Liver (tissue), 9 donors: Measurements from ENCODE around the gene EPB41L4A. TPM values are rescaled to one million over a fixed set of nuclear protein-coding genes. Genes with fewer than 3 reads are reported as not detected.

Experiments used
- DNase-seq: peaks from one replicate; pipeline ENCODE4 v3.0.0-alpha.2; 2017; ENCODE audit warnings: low spot score
- H3K27ac ChIP-seq, 2 donors: one replicate each; pipeline ENCODE4 v1.7.0; 2013; ENCODE audit warnings: inconsistent platforms in 2 of 2, low read length in 2 of 2, control low read depth in 1 of 2, low read depth in 1 of 2, mild to moderate bottlenecking in 1 of 2
- H3K27me3 ChIP-seq, 4 donors: one replicate each; pipeline versions ENCODE4 v1.6.1 to v1.7.0; 2013; ENCODE audit warnings: low read length in 3 of 4, inconsistent platforms in 1 of 4, mild to moderate bottlenecking in 1 of 4, moderate library complexity in 1 of 4; ENCODE audit not compliant: control insufficient read depth in 4 of 4, insufficient read depth in 4 of 4
- H3K36me3 ChIP-seq, 4 donors: one replicate each; pipeline versions ENCODE4 v1.6.1 to v1.7.0; 2013; ENCODE audit warnings: low read length in 3 of 4, mild to moderate bottlenecking in 3 of 4, low read depth in 1 of 4, moderate library complexity in 1 of 4; ENCODE audit not compliant: control insufficient read depth in 4 of 4, insufficient read depth in 3 of 4
- H3K4me1 ChIP-seq, 4 donors: one replicate each; pipeline versions ENCODE4 v1.6.1 to v1.7.0; 2013; ENCODE audit warnings: low read length in 3 of 4, mild to moderate bottlenecking in 3 of 4, moderate library complexity in 1 of 4; ENCODE audit not compliant: control insufficient read depth in 4 of 4, insufficient read depth in 4 of 4
- H3K4me3 ChIP-seq, 3 donors: one replicate each; pipeline versions ENCODE4 v1.6.1 to v1.7.0; 2013; ENCODE audit warnings: low read length in 3 of 3, control low read depth in 1 of 3, low read depth in 1 of 3, mild to moderate bottlenecking in 1 of 3
- H3K9ac ChIP-seq, 2 donors: one replicate each; pipeline ENCODE4 v1.7.0; 2013; ENCODE audit warnings: low read length in 2 of 2, mild to moderate bottlenecking in 2 of 2, moderate library complexity in 2 of 2, control low read depth in 1 of 2, low read depth in 1 of 2
- H3K9me3 ChIP-seq, 4 donors: one replicate each; pipeline versions ENCODE4 v1.6.1 to v1.7.0; 2013; ENCODE audit warnings: low read length in 3 of 4; ENCODE audit not compliant: control insufficient read depth in 4 of 4
- ATF3 ChIP-seq: IDR thresholded peaks from 2 replicates; pipeline ENCODE4 v1.6.1; 2016; ENCODE audit warnings: antibody characterized with exemption
- CTCF ChIP-seq: fragments of 150-350 bp; IDR thresholded peaks from 2 replicates; pipeline ENCODE4 v1.5.1; 2017; ENCODE audit warnings: improper control_type of control experiment, low read depth, low read length; ENCODE audit not compliant: missing input control
- EGR1 ChIP-seq, 2 donors: IDR thresholded peaks; 2 replicates each; pipeline ENCODE4 v1.6.1; 2016 to 2018; ENCODE audit warnings: antibody characterized with exemption in 2 of 2, low read depth in 2 of 2
- FOXA1 ChIP-seq: IDR thresholded peaks from 2 replicates; pipeline ENCODE4 v1.6.1; 2016; ENCODE audit warnings: antibody characterized with exemption
- FOXA2 ChIP-seq: IDR thresholded peaks from 2 replicates; pipeline ENCODE4 v1.6.1; 2016; ENCODE audit warnings: antibody characterized with exemption
- GABPA ChIP-seq, 2 donors: IDR thresholded peaks in 1 of 2; conservative IDR thresholded peaks in 1 of 2; 2 replicates each; pipeline ENCODE4 v1.6.1; 2016; ENCODE audit warnings: antibody characterized with exemption in 2 of 2, mild to moderate bottlenecking in 1 of 2, moderate library complexity in 1 of 2
- HNF4A ChIP-seq, 2 donors: conservative IDR thresholded peaks; 2 replicates each; pipeline ENCODE4 v1.6.1; 2016; ENCODE audit warnings: antibody characterized with exemption in 2 of 2, mild to moderate bottlenecking in 2 of 2
- HNF4G ChIP-seq: IDR thresholded peaks from 2 replicates; pipeline ENCODE4 v1.6.1; 2016; ENCODE audit warnings: antibody characterized with exemption
- JUND ChIP-seq, 2 donors: IDR thresholded peaks; 2 replicates each; pipeline ENCODE4 v1.6.1; 2016; ENCODE audit warnings: antibody characterized with exemption in 2 of 2
- MAX ChIP-seq: IDR thresholded peaks from 2 replicates; pipeline ENCODE4 v1.6.1; 2016; ENCODE audit warnings: antibody characterized with exemption
- NR2F2 ChIP-seq: IDR thresholded peaks from 2 replicates; pipeline ENCODE4 v1.6.1; 2016; ENCODE audit warnings: antibody characterized with exemption
- RAD21 ChIP-seq, 2 donors: IDR thresholded peaks; 2 replicates each; pipeline ENCODE4 v1.6.1; 2016; ENCODE audit warnings: antibody characterized with exemption in 2 of 2, mild to moderate bottlenecking in 2 of 2
- REST ChIP-seq: IDR thresholded peaks from 2 replicates; pipeline ENCODE4 v1.6.1; 2016; ENCODE audit warnings: antibody characterized with exemption, mild to moderate bottlenecking
- RXRA ChIP-seq, 2 donors: IDR thresholded peaks; 2 replicates each; pipeline ENCODE4 v1.6.1; 2017 to 2018; ENCODE audit warnings: antibody characterized with exemption in 2 of 2, mild to moderate bottlenecking in 1 of 2
- SP1 ChIP-seq: IDR thresholded peaks from 2 replicates; pipeline ENCODE4 v1.6.1; 2018; ENCODE audit warnings: antibody characterized with exemption, mild to moderate bottlenecking
- TAF1 ChIP-seq: conservative IDR thresholded peaks from 2 replicates; pipeline ENCODE4 v1.6.1; 2016; ENCODE audit warnings: antibody characterized with exemption, mild to moderate bottlenecking
- YY1 ChIP-seq: IDR thresholded peaks from 2 replicates; pipeline ENCODE4 v1.6.1; 2016; ENCODE audit warnings: antibody characterized with exemption, mild to moderate bottlenecking
- ZBTB33 ChIP-seq: IDR thresholded peaks from 2 replicates; pipeline ENCODE4 v1.6.1; 2016; ENCODE audit warnings: antibody characterized with exemption
- WGBS: extraction: QIAGEN DNeasy Blood & Tissue Kit; methylation state at CpG from one replicate; pipeline ENCODE4 v1.1.7; 2013; 5-methylcytosine and 5-hydroxymethylcytosine counted together
- polyA plus RNA-seq, 2 donors: library from polyadenylated mRNA; stranded (reverse) in 1 of 2; unstranded in 1 of 2; fragments of 200-250 nt in 1 of 2; fragments of >200 nt in 1 of 2; fragmentation: Nextera tagmentation in 1 of 2; extraction: Ambion mirVana in 1 of 2; gene quantifications; one replicate each; pipeline versions ENCODE4 v1.2.1 to v1.2.3, GENCODE V29; 2013 to 2015
- total RNA-seq, 2 donors: library from RNA; depleted of rRNA; stranded (reverse); fragments of >200 nt; gene quantifications; one replicate each; pipeline ENCODE4 v1.2.3, GENCODE V29; 2014
- donor health status: healthy.
- donor health status: healthy.
- donor health status: healthy.
- donor health status: healthy.
- donor health status: healthy.

EPB41L4A gene
- total and polyA plus RNA-seq, 4 donors, result 1.1 to 8.0 (median 3.9) TPM

GRCh38 chr5:112141582-112141981, 277.5 kb downstream of the EPB41L4A start:
- peaks cover 0 to 6% (median 2%) of the 10 kb centered on the region in 4 donors for H3K4me1 ChIP-seq
- H3K4me3 ChIP-seq, result no peak overlapping the region
- H3K36me3 ChIP-seq, result no peaks in the 10 kb centered on the region
- no peak overlapping the region for H3K9ac ChIP-seq
- H3K9me3 ChIP-seq, result no peaks in the 10 kb centered on the region
- WGBS, result 88% methylated on average over 3 of the region's 3 CpGs
- TF ChIP-seq ZBTB33, result no peak
- TF ChIP-seq RXRA (IDR thresholded peaks at IDR 0.05), result no peak
- no peak for TF ChIP-seq HNF4A (conservative IDR thresholded peaks at IDR 0.05)
- TF ChIP-seq CTCF, result no peak
- no peak for TF ChIP-seq SP1
- H3K27me3 ChIP-seq, result peaks cover 0 to 3% (median 0%) of the 10 kb centered on the region in 4 donors
- H3K27ac ChIP-seq, result no peak overlapping the region
- DNase-seq, result no peak

- no peak for DNase-seq
- Histone ChIP-seq H3K36me3 (no peaks in the 10 kb centered on the region), H3K9ac (no peak overlapping the region), H3K27ac (no peak overlapping the region), H3K9me3 (no peaks in the 10 kb centered on the region), H3K4me1 (no peaks in the 10 kb centered on the region), H3K4me3 (no peak overlapping the region), H3K27me3 (peaks cover 0 to 3% (median 0%) of the 10 kb centered on the region in 4 donors)
- TF ChIP-seq FOXA1 (no peak), MAX (no peak), ZBTB33 (no peak), SP1 (no peak), REST (no peak), HNF4G (no peak), RAD21 (IDR thresholded peaks at IDR 0.05) (no peak), ATF3 (no peak), GABPA (IDR thresholded peaks at IDR 0.05 in 1 of 2, conservative IDR thresholded peaks at IDR 0.05 in 1 of 2) (no peak), CTCF (no peak), YY1 (no peak), HNF4A (conservative IDR thresholded peaks at IDR 0.05) (no peak), JUND (IDR thresholded peaks at IDR 0.05) (no peak), TAF1 (no peak), EGR1 (IDR thresholded peaks at IDR 0.05; ENCODE audit: low read depth in 2 of 2) (no peak), NR2F2 (no peak), FOXA2 (no peak), RXRA (IDR thresholded peaks at IDR 0.05) (no peak)
- 72% methylated on average over 2 of the region's 2 CpGs for WGBS
Measured at GRCh38 chr5:112138526-112138925, 280.6 kb downstream of the EPB41L4A start.
